Right lobe of liver (tissue), 6 donors: Measurements from ENCODE around the gene RIC1. TPM values are rescaled to one million over a fixed set of nuclear protein-coding genes. Genes with fewer than 3 reads are reported as not detected.

Experiments used
- ATAC-seq, 4 donors: fragments of 200-7000 bp; cut with Tn5 transposase; one replicate each; pipeline ENCODE4 v1.9.1; 2020; ENCODE audit warnings: mild to moderate bottlenecking in 4 of 4, moderate library complexity in 4 of 4
- DNase-seq, 3 donors: peaks; one replicate each; pipeline ENCODE4 v3.0.0-alpha.2; 2020
- H3K27ac ChIP-seq, 3 donors: fragments of 200-600 bp; one replicate each; pipeline ENCODE4 v1.8.0; 2022
- H3K27me3 ChIP-seq, 2 donors: fragments of 200-600 bp; one replicate each; pipeline ENCODE4 v1.8.0; 2022
- H3K36me3 ChIP-seq, 4 donors: fragments of 200-600 bp; sonication (generic) in 1 of 4; one replicate each; pipeline versions ENCODE4 v1.5.1 to v1.8.0; 2017 to 2022; ENCODE audit warnings: control low read depth in 1 of 4
- H3K4me1 ChIP-seq, 4 donors: fragments of 200-600 bp; sonication (generic) in 1 of 4; one replicate each; pipeline versions ENCODE4 v1.5.1 to v1.8.0; 2017 to 2022; ENCODE audit warnings: control low read depth in 1 of 4
- H3K4me3 ChIP-seq, 3 donors: fragments of 200-600 bp; one replicate each; pipeline ENCODE4 v1.8.0; 2022
- H3K9me3 ChIP-seq, 4 donors: fragments of 200-600 bp; sonication (generic) in 1 of 4; one replicate each; pipeline versions ENCODE4 v1.5.1 to v1.8.0; 2017 to 2022; ENCODE audit warnings: control low read depth in 1 of 4
- POLR2A ChIP-seq: fragments of 450-650 bp; IDR thresholded peaks from one replicate; pipeline ENCODE4 v1.6.1; 2017; ENCODE audit warnings: antibody characterized with exemption, mild to moderate bottlenecking
- WGBS: methylation state at CpG from one replicate; pipeline ENCODE4 v1.1.6; 2018; ENCODE audit warnings: low coverage, low lambda C conversion rate; ENCODE audit not compliant: insufficient coverage; ENCODE audit errors: missing lambda C conversion rate; 5-methylcytosine and 5-hydroxymethylcytosine counted together
- intact Hi-C, 2 donors: fragments of 100-400 bp; cut with DNase I; formaldehyde crosslinking; loops; one replicate each; pipeline versions ENCODE4 v1.11.2 to v1.14.1; 2022
- total RNA-seq, 6 experiments: library from RNA; depleted of rRNA in 2 of 6; stranded (reverse); fragments of >200 nt in 2 of 6; fragmentation: NEBNext Ultra II Directional in 3 of 6; extraction: Animal tissue kit (Norgen Biotek cat#: 25700) in 3 of 6; gene quantifications; one replicate each; pipeline versions ENCODE4 v1.1.0 to v1.2.4, GENCODE V29; 2016 to 2023
- TF ChIP-seq, protein P1 (sequence below), 4 donors: fragments of 200-600 bp in 3 of 4; fragments of 450-650 bp in 1 of 4; IDR thresholded peaks; one replicate each; pipeline versions ENCODE4 v1.5.1 to v1.8.0; 2016 to 2022; ENCODE audit warnings: antibody characterized with exemption in 4 of 4, mild to moderate bottlenecking in 2 of 4
- donor health status: DM: no; HTN: yes; CAD: no.
- donor health status: DM: no; HTN: no; CAD: no.
- donor health status: DM: no; HTN: no; CAD: no.
- donor health status: DM: no; HTN: yes; CAD: no.
- donor health status: DM: no; HTN: yes; CAD: no.

The RIC1 gene
- total RNA-seq, 6 experiments from 2014 or later: 9.7 to 18.4 (median 10.5) TPM

DNA sequence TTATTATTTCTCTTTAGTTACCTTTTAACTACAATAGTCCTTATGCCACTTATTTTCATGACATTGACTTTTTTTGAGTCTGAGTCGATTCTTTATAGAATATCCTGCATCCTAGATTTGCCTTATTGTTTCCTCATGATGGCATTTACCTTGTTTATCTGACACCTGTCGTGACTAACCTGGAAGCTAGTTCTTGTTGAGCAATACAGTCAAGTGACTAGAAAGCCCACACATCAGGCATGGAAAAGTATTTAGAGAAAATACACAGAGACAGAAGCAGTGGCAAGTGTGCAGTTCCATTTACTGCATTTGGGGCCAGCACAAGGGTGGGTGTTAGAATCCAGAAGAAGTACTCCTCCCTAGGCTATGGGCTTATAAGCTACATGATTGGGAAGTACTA lies 106.2 kb downstream of the RIC1 start:
- ATAC-seq: peak in 2 of 4 donors; percentile 23 to 65
- intact Hi-C loops: no loop called here
- no peak for DNase-seq
- no peak overlapping the region for H3K27ac ChIP-seq
- H3K4me3 ChIP-seq: no peak overlapping the region
- peaks cover 0 to 6% (median 1%) of the 10 kb centered on the region in 4 donors for H3K36me3 ChIP-seq
- TF ChIP-seq POLR2A: no peak
- TF ChIP-seq, protein P1, sequence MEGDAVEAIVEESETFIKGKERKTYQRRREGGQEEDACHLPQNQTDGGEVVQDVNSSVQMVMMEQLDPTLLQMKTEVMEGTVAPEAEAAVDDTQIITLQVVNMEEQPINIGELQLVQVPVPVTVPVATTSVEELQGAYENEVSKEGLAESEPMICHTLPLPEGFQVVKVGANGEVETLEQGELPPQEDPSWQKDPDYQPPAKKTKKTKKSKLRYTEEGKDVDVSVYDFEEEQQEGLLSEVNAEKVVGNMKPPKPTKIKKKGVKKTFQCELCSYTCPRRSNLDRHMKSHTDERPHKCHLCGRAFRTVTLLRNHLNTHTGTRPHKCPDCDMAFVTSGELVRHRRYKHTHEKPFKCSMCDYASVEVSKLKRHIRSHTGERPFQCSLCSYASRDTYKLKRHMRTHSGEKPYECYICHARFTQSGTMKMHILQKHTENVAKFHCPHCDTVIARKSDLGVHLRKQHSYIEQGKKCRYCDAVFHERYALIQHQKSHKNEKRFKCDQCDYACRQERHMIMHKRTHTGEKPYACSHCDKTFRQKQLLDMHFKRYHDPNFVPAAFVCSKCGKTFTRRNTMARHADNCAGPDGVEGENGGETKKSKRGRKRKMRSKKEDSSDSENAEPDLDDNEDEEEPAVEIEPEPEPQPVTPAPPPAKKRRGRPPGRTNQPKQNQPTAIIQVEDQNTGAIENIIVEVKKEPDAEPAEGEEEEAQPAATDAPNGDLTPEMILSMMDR (IDR thresholded peaks at IDR 0.05): no peak
- H3K27me3 ChIP-seq: no peaks in the 10 kb centered on the region
- 80% methylated on average over 2 of the region's 2 CpGs for WGBS
- H3K4me1 ChIP-seq: no peaks in the 10 kb centered on the region
- no peaks in the 10 kb centered on the region for H3K9me3 ChIP-seq

DNA sequence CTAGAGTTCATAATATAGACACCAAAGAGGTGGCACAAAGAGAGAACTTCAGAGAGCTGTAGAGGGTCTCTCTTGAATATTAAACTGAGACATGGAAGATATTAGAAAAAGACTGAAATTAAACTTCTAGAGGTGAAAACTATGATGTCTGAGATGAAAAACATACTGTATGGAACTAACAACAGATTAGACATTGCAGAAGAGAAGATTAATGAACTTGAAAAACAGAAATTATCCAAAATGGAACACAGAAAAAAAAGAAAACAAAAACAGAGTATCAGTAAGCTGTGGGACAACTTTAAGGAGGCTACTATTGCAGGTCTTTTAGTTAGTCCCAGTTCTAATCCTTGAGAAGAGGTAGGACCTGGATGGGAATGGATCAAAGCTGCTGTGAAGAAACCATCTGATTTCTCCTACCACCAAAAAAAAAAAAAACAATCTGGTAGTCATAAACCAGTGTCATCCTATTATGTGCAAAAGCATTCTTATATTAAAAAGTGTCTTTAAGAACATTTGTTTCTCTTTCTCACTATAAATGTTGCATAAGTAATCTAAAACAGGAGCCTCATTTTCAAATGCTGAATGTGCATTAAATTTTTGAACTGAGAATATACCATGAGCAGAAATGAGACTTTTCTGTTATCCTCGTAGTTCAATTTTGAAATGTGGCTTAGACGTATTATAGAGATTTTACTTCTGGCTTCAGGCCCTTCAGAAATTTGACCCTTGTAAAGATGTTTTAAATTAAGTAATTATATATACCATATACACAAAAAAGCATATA lies 107.8 kb downstream of the RIC1 start:
- Histone ChIP-seq H3K9me3 (no peaks in the 10 kb centered on the region), H3K36me3 (peaks cover 0 to 6% (median 1%) of the 10 kb centered on the region in 4 donors), H3K27me3 (no peaks in the 10 kb centered on the region), H3K4me1 (no peaks in the 10 kb centered on the region), H3K4me3 (no peak overlapping the region), H3K27ac (no peak overlapping the region)
- intact Hi-C loops: no loop called here
- 94% methylated on average over 2 of the region's 2 CpGs for WGBS
- ATAC-seq (no peak), DNase-seq (no peak)
- TF ChIP-seq POLR2A: no peak
- TF ChIP-seq, protein P1 (IDR thresholded peaks at IDR 0.05): no peak

DNA sequence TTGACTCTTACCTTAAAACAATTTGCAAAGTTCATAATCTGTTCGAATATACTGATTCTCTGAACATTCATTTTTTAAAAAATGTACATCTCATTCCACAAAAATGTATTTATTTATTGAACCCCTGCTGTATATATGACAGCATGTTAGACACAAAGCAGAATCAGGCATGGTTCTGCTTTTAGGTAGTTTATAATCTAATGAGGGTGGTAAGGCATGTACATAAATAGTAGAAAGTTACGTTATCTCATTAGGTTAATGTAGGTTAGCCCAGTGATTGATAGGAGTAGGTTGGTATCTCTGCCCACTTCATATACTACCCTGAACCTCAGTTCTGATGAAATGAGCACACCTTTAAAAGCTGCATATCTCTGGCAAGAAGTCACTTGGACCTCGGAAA lies 114.2 kb downstream of the RIC1 start:
- TF ChIP-seq, protein P1 (IDR thresholded peaks at IDR 0.05): no peak
- TF ChIP-seq POLR2A: no peak
- ATAC-seq: no peak
- 94% methylated on average over 3 of the region's 3 CpGs for WGBS

DNA sequence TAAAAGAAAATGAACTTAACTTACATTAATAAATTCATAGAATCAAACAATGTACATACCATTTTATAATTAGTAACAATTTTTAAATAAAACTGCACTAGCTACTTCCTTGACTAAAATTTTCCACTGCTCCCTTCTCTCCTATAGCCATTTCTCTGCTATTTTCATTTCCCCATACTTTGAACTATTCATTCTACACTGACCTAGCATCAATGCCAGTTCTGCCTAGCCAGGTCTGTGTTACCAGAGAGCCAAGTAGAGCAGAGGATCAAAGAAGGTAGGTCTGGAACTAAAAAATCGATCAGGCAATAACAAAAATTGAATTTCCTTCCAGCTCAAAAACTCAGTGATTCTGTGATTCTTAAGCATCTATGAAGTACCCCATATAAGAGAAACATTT lies 119.5 kb downstream of the RIC1 start:
- Histone ChIP-seq H3K27me3 (no peaks in the 10 kb centered on the region), H3K4me1 (peaks cover 0 to 5% (median 0%) of the 10 kb centered on the region in 4 donors), H3K27ac (no peak overlapping the region), H3K9me3 (no peaks in the 10 kb centered on the region), H3K4me3 (no peak overlapping the region), H3K36me3 (peaks cover 0 to 17% (median 4%) of the 10 kb centered on the region in 4 donors)
- ATAC-seq (no peak), DNase-seq (no peak)
- intact Hi-C loops: no loop called here
- 95% methylated on average over 1 of the region's 1 CpG for WGBS
- TF ChIP-seq, protein P1 (IDR thresholded peaks at IDR 0.05): no peak
- TF ChIP-seq POLR2A: no peak

More for the DNA sequence above, 114.2 kb downstream of the RIC1 start:
- Histone ChIP-seq H3K9me3 (no peaks in the 10 kb centered on the region), H3K4me1 (no peaks in the 10 kb centered on the region), H3K27me3 (no peaks in the 10 kb centered on the region), H3K36me3 (peaks cover 0 to 23% (median 2%) of the 10 kb centered on the region in 4 donors), H3K27ac (no peak overlapping the region), H3K4me3 (no peak overlapping the region)
- no peak for DNase-seq
- intact Hi-C loops: no loop called here
